AG10803 (cell line): ENCODE results near the gene CYP11A1.

Experiments
- DNase-seq: peaks from one replicate; pipeline ENCODE4 v3.0.0; 2010; ENCODE audit warnings: low read depth
- H3K4me3 ChIP-seq: 2 replicates; pipeline ENCODE4 v1.5.1; 2011; ENCODE audit warnings: mild to moderate bottlenecking, low read length, control low read depth
- TF ChIP-seq, protein P1 (sequence below): conservative IDR thresholded peaks from 2 replicates; pipeline ENCODE4 v1.5.1; 2011; ENCODE audit warnings: mild to moderate bottlenecking, low read length, control low read depth, inconsistent platforms

Gene CYP11A1

DNA sequence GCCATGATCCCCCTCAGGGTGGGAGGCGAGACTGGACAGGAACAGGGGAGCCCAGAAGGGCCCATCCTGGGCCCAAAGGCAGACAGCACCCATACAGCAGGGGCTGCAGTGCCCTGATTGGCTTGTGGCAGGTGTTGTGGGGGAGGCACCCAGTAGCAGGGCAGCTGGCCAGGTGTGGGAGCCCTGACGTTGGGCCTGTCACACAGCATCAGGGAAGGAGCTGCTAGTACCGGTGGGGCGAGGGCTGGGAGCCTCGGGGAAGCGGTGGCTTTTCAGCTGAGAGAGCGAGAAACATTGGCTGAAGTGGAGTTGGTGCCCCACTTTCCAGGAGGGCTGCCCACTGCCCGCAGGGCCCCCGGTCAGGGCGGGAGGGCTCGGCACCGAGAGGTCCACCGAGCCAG, 19.7 kb upstream of the CYP11A1 start:
- no peak overlapping the region for H3K4me3 ChIP-seq
- DNase-seq = no peak
- TF ChIP-seq, protein P1, sequence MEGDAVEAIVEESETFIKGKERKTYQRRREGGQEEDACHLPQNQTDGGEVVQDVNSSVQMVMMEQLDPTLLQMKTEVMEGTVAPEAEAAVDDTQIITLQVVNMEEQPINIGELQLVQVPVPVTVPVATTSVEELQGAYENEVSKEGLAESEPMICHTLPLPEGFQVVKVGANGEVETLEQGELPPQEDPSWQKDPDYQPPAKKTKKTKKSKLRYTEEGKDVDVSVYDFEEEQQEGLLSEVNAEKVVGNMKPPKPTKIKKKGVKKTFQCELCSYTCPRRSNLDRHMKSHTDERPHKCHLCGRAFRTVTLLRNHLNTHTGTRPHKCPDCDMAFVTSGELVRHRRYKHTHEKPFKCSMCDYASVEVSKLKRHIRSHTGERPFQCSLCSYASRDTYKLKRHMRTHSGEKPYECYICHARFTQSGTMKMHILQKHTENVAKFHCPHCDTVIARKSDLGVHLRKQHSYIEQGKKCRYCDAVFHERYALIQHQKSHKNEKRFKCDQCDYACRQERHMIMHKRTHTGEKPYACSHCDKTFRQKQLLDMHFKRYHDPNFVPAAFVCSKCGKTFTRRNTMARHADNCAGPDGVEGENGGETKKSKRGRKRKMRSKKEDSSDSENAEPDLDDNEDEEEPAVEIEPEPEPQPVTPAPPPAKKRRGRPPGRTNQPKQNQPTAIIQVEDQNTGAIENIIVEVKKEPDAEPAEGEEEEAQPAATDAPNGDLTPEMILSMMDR = no peak

DNA sequence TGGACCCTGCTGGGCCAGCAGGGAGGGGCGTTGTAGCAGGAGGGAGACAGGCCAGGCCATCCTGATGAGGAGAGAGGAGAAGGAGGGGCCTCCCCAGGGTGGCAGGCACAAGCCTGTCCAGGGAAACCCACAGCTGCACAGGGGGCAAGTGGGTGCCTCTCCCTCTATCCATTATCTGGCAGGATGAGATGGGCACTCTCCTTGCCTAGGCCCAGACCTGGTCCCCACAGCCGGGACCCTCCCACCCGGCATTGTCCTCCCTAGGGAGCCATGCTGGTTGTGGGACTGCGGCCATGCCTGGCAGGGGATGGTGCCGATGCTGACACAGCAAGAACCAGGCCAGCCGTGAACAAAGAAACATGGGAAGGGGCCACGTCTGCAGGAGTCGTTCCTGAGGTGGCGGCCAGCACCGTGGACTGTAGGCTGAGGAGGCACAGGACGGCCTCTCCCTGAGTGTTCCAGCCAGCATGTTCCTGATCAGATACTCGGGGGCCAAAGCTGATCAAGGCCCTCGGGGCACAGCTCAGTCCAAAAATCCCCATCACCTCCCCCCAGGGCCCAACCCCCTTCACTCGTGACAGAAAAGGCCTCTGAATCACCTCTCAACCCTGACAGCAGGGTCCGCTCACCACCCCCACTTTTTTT, 19.2 kb upstream of the CYP11A1 start:
- H3K4me3 ChIP-seq = no peak overlapping the region
- no peak for DNase-seq
- TF ChIP-seq, protein P1 = no peak

DNA sequence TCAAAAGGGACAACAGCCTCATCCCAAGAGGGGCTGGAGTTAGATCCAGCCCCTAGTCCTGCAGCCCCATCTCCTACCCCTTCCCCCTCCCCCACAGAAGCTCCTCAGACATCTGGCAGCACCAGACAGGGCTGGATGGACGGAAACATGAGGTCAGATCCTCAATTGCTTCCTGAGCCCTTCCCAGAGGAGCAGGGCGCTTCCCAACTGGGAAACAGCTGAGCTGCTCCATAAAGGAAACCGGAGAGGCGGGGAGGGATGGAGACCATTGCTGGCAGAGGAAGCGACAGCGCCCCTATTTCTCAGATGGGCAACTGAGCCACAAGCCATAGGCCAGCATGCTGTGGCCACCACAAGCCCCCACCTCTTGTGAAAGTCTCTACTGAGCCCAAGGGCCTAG, 18.3 kb upstream of the CYP11A1 start:
- no peak overlapping the region for H3K4me3 ChIP-seq
- TF ChIP-seq, protein P1 = no peak
- no peak for DNase-seq

DNA sequence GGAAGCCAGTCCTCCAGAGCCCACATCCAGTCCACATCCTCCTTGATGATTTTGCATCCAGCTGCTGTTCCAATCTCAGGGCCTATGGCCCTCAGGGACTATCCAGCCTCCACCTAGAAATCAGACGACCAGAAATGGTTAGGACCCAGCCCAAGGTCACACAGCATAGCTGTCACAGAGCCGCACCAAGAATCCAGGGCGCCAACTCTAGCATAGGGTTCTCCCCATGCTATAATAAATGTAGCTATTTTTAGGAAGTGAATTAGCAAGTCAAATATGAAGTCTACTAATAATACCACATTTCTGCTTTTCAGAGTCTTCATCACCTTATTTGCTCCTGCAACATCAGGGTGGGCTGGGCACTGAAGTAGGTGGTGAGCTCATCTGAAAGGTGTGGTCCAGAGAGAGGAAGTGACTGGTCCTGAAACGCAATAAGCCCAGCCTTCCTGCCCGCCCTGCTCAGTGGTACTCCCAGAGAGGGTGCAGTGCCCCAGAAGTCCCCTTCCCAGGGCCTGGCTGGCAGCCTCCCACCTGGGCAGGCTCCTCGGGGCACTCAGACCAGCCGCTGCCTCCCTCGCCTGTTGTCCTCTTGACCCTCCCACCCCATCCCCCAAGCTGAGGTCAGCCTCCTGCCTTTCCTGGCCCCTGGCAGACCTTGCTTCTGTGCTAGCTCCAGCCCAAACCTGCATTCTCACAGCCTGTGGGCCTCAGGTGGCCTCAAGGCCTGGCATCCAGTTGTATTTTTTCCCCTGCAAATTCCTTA, 17.6 kb upstream of the CYP11A1 start:
- DNase-seq = no peak

DNA sequence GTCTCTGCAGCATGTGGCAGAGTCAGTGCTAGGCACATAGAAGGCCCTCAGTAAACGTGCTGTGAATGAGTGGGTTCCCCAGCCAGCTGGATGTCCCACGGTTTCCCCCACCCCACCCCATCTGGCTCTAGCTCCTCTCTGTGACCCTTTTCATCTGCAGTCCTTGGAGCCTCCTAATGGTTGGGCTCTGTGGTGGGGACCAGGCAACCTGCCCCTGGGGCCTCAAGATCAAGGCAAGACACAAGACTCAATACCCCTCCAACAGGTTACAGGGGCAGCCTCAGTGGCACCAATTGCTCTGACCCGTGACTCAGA, 17.1 kb upstream of the CYP11A1 start:
- no peak overlapping the region for H3K4me3 ChIP-seq
- DNase-seq = no peak
- TF ChIP-seq, protein P1 = no peak

More for the DNA sequence above, 17.6 kb upstream of the CYP11A1 start:
- H3K4me3 ChIP-seq = no peak overlapping the region
- TF ChIP-seq, protein P1 = no peak

DNA sequence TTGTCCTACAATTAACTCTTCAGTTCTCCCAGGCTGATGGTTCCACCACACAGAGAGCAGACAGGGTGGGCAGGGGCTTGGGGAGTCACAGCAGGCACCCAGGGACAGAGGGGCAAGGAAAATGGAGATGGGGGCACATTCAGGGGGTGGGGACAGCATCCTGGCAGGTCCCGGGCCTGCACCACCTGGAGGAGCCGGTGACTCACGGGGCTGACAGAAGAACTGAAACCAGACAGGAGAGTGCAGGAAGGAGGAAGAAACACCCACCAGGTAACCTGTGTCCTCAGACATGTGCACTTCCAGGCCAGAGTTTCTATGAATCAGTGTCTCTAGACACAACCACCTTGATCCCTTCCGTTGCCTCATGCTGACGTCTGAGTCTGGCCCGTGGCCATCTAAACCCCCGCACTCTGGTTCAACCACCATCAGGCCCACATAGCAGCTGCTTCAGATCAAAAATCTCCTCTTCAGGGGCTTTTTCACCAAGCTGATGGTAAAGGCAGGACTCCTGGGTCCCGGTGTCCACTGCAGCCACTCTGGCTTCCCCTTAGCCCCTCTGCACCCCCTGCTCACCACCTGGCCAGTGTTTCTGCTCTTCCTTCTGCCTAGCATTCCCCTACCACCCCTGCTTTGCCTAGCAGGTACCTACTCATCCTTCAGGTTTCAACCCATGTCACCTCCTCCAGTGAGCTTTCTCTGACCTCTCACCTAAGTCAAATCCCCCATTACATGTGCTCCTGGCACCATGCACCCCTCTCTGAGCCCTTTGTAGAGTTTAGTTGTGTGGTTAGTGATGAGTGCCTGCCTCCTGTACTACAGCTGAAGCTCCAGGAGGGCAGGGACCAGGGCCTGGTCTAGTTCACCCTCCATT, 16.5 kb upstream of the CYP11A1 start:
- DNase-seq = no peak
- TF ChIP-seq, protein P1 = no peak
- no peak overlapping the region for H3K4me3 ChIP-seq
